Measurements from ENCODE around the gene EPO.
A peak's percentile ranks its signal among the peaks of the same experiment; 100 is the strongest.
"Not testable (repeated sequence)": the region's sequence is repeated elsewhere in the genome, so short reads cannot be mapped to it uniquely, and the experiment has no call there.

EPO gene

DNA sequence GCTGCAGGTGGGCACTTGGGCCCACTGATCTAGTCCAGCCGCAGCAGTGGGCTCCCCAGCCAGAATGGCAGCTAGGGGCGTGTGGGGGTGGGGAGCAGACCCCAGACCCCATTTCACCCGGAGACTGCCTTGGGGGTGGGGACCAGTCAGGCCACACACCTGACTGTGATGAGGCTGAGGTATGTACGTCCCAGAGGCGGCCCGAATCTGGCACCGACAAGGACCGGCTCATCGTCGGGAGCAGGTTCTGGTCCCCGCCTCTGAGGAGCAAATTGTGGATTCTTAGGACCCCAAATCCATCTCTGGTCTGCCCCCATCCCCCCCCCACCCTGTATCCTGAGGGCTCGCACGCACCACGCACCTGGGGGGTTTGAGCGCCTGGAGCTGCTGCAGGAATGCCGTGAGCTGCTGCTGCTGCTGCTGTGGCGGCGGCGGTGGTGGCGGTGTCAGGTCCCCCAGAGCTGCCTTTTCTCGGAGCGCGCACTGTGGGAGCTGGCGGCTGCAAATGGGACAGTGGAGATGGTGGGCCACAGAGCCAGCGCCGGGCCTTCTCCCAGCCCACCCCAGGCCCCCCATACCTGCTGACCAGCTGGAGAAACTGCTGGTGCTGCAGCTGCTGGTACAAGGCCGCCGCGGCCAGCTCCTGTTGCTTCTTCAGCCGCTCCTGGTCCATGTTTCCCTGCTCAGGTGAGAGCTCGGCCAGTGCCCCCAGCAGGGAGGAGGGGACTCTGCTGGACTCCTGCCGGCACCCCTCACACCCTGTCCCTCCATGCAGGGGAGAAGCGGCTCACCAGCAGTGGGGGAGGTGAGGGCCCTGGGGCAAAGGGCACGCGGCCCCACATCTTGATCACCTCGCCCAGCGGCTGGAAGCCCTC lies 36.4 kb upstream of the EPO start:
- no peak for DNase-seq

DNA sequence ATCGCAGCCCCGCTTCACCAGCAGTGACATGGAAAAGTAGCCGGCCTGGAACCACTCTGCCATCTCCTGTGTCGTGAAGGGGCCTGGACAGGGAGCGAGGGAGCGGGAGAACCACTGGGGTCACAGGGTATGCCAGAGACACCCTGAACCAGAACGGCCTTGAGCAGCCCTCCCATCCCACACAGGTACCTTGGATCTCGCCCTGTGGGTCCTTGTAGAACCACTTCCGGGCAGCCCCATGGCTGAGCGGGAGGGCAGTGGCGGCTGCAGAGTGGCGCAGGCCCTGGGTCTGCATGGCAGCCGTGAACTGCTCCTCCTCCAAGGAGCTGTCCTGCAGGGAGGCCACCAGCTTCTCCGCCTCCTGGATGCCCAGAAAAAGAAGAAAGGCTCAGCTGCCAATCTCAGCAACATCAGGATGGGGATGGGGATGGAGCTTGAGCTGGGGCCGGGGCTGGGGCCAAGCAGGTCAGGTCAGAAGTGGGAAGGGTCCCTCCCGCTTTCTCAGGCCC lies 35.7 kb upstream of the EPO start:
- no peak for DNase-seq

GRCh38 chr7:100685049-100685605 lies 35.1 kb upstream of the EPO start:
- no peak for DNase-seq

- DNase-seq, result no peak
Measured at GRCh38 chr7:100685631-100686145, 34.6 kb upstream of the EPO start.

GRCh38 chr7:100686201-100686821 lies 34.0 kb upstream of the EPO start:
- no peak for DNase-seq

- DNase-seq, result no peak
Measured at GRCh38 chr7:100686822-100687211, 33.5 kb upstream of the EPO start.

DNA sequence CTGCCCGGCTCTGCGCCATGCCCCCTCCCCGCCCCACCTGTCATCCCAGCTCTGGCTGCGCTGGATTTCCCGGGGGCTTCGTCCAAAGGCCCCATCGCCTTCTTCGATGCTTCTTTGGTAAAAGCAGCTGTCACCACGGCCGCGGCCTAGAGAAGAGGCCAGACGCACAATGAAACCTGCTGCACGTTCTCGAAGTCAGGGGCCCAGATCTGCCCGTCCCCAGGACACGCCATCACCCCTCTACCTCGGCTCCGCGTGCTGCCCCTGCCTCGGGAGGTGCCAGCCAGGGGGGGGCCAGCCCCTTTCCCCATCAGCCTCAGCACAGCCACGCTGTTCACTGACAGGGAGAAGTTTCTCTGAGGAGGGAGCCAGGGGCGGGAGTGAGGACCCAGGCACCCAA lies 33.0 kb upstream of the EPO start:
- DNase-seq, result no peak

DNA sequence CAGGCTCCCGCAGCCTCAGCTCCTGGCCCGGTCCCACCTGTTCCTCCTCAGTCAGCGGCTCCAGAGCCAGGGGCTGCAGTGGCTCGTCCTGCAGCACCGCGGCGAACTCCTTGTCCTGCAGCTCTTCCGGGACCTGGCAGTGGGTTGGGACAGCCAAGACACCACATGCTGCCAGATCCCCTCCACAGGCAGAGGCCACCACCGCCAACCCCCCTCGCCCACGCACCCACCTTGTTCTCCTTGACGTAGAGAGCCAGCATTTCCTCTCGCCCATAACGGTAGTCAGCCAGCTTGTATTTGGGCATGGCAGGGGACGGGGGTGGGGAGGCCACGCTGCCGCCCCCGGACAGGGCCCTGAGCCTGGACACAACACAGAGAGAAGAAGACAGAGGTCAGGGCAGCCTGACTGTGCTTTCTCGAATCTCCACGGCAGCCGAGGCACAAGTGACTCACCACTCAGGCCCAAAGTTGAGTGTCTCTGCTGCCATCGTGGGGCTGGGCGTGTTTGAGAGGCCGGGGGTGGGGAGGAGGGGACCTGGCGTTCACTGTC lies 32.4 kb upstream of the EPO start:
- DNase-seq, result no peak

DNA sequence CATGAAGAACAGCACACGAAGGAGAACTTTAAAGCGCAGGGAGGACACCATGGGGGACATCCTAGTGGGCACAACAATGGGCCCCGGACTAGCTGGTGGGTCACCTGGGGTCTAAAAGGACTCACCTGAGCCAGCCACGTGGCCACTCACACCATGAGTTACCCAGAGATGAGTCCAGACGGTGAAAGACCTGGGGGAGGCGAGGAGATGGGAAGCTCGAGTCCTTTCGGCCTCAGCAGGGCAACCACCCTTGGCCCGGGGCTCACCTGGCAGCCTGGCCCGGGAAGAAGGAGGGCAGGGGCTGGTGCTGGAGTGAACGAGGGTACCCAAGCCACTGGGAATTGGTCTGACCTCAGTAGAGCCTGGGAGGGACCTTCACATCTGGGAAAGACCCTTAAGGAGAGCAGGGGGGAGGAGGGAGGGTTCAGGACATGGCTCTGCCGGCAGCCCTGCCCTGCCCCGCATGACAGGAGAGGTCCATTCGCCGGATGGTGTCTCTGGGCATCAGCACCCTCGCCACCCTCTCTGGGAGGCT lies 31.9 kb upstream of the EPO start:
- DNase-seq, result no peak

DNA sequence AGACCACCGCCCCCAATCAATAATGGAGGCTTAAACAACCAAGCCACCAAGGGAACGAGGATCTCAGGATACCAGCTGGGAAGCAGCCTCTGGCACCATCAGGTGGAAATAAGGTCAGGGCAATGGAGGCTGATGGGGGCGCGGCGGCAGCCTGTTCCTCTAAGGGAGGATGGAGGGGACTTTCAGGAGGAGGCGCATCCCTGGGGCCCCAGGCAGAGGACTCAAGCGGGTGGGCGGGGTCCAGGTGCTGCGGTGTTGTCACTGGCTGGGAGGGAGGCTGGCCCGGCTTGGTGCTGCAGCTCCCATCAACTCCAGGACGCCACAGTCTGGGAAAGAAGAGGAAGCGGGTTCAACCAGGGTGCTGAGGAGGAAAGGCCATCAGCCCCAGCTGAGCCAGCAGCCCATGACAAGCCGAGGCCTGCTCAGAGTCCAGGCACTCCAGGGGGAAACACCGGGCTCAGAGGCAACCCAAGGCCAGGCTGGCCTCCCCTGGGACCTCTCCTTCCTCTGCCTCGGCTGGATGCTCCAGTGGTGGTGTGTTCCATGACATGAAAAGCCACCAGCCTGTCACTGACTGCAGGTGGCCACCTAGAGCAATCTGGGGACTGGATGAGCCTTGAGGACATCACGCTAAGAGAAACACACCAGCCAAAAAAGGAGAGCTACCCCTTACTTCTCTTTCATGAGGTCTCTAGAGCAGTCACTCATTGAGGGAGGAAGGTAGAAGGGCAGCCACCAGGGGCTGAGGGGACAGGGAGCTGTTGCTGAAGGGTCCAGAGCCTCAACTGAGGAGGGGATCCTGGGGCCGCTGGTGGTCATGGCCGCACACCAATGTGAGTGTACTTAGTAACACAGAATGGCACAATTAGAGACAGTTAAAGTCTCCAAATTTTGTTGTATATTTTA lies 30.8 kb upstream of the EPO start:
- DNase-seq, result no peak

DNA sequence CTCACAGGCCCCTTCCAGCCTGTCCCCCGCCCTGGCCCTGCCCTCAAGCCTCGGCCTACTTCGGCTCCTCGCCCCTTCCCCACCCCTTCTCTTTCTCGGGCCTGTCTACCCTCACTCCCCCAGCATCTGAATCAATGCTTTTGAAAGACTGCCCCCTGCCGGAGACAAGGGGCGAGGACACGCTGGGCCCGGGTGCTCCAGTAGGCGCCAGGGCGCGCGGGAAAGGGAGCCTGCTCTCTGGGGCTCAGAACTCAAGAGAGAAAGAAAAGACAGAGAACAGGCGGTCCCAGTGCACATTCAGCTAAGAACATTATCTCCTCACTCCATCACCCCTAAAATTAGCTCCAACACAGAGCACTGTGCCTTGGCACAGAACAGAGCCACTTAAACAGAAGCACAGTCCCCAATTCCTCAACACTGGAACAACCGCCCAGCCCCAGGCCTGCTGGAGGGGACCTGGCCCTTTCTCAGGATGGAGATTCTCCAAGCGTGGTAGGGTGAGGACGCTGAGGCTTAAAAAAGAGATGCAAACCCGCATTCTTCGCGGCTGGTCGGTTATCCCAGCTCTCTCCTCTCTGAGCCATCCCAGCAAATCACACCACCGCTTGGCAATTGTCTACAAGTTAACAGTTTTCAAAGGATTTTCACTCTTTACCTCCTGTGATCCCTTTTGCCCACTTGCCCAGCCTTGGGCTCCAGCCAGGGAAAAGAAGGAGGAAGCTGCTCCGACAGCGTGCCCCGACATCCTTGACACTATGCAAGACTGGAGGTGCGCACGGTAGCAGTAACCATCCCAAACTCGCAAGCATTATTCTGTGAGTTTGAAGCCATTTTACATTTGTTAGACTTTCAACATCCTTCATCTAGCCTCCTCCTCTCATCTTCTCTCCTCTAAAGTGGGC lies 28.3 kb upstream of the EPO start:
- peak; percentile 93 for DNase-seq

DNA sequence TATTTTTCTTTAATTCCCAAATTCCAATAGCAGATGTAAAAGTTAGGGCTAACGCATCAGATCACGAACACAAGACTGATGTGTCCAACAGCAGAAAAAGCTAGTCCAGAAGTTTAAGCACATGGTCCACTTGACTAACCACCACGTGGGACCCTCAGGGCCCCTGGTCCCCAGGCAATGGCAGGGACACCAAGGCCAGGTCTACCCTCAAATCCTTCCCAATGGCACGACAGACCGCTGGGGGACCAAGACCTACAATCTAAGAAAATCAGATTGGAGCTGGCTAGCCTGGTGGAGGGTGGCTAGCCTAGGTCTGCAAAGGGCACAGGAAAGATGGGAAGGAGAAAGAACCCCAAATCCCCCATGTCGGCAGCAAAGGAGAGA lies 27.7 kb upstream of the EPO start:
- no peak for DNase-seq

DNA sequence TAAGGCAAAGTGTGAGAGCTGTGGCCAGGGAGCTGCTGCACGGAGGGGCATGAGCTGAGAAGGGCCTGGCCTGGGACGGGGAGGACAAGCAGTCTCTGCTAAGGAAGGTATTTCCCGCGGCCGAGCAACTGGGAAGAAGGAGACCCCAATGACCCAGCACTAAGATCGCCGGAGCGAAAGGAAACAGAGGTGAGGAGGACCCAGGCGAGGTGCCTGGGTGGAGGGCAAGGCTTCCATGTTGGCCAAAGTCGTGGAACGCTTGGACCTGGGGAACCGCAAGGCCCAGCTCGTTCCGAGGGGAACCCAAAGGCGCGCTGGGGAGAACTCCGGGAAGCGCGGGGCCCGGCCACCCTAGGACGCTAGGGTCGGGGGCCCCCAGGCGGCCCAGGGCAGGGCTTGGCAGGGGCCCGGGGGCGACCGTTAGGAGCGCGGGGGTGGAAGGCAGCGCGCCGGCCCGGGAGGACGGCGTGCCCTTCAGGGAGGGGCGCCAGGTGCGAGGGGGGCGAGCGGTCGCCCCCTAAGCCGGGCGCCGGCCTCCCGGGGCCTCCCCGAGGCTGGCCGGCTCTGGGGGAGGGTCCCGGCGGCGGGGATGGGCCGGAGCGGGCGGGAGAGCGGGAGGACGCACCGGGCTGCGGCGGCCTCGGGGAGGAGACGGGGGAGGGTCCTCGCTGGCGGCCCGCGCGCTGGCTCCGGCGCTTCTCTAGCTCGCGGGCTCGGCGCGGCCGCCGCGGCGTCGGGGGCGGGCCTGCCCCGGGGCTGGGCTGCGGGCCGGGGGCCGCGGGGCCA lies 26.8 kb upstream of the EPO start:
- no peak for DNase-seq

DNA sequence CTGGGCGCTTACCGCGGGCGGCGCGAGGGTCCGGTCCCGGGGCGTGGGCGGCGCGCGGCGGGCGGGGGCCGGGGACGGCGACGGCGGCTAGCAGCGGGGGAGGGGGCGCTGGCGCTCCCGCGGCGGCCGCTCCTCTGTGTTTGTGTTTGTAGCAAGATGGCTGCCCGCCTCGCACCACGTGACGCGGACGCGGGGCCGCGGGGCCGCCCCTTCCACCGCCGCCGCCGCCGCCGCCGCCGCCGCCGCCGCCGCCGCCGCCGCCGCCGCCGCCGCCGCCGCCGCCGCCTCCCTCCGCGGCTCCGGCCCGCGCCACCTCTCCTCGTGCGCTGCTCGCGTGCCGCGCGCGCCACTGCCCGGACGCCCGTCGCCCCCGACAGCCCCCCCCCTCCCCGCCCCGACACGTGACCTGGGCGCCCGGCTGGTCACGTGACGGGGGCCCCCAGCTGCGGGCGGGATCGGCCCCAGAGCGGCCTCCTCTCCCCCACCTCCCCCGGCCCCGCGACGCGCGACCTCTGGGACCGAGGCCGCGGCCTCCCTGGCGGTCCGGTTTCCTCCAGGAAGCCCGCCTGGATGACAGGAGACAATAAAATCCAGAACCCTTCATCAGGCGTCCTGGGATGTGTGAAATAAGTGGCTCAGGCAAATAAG lies 26.0 kb upstream of the EPO start, which contains the start of gene GIGYF1:
GIGYF1 (minus strand) TSS at position 153 of the 648 bp plus-strand sequence. CDS start 6,012 bp downstream, outside the sequence.
- DNase-seq, result peak; percentile 84

GRCh38 chr7:100696123-100696521 lies 24.1 kb upstream of the EPO start:
- no peak for DNase-seq

DNA sequence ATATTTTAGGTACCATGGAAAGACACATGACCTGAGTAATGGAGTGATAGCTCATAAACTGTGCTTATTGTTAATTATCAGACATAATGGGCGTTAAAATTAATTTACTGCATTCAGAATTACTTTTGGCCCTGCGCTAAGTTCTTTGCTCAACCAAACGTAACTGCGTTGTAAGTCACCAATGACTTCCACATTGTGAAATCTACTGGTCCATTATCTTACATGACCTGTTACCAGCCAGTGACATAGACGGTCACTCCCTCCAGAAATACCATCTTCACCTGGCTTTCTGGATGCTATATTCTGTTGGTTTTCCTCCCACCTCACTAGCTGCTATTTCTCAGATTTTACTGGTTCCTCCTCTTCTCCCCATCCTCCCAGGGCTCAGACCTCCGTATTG lies 21.2 kb upstream of the EPO start:
- DNase-seq, result no peak

DNA sequence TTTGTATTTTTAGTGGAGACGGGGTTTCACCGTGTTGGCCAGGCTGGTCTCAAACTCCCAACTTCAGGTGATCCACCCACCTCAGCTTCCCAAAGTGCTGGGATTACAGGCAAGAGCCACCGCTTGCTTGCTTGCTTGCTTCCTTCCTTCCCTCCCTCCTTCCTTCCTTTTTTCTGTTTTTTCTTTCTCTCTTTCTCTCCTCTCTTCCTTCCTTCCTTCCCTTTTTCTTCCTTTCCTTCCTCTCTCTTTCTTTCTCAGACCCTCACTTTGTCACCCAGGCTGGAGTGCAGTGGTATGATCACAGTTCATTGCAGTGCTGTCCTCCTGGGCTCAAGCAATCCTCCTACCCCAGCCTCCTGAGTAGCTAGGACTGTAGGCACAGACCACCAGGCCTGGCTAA lies 19.2 kb upstream of the EPO start:
- DNase-seq, result not testable (repeated sequence)

- peak; percentile 97 for DNase-seq
Measured at GRCh38 chr7:100705320-100705752, 14.9 kb upstream of the EPO start.
